HG03571 (cell line): Measurements from ENCODE around the gene FOXI1.
"Not testable (repeated sequence)": the region's sequence is repeated elsewhere in the genome, so short reads cannot be mapped to it uniquely, and the experiment has no call there.

Source experiments
- ATAC-seq: cut with Tn5 transposase; IDR thresholded peaks from one replicate; pipeline ENCODE4 v1.9.1; 2021; ENCODE audit not compliant: unreplicated experiment

FOXI1 gene

GRCh38 chr5:170121321-170121720 lies 15.6 kb downstream of the FOXI1 start:
- ATAC-seq: no peak

GRCh38 chr5:170126061-170126460 lies 20.4 kb downstream of the FOXI1 start:
- ATAC-seq: no peak

GRCh38 chr5:170126626-170127025 lies 20.9 kb downstream of the FOXI1 start:
- no peak for ATAC-seq

GRCh38 chr5:170131235-170131634 lies 25.5 kb downstream of the FOXI1 start:
- no peak for ATAC-seq

- ATAC-seq: no peak
These were observed 26.7 kb downstream of the FOXI1 start for GRCh38 chr5:170132269-170132975.

GRCh38 chr5:170132976-170133448 lies 27.3 kb downstream of the FOXI1 start:
- no peak for ATAC-seq

GRCh38 chr5:170135796-170136490 lies 30.2 kb downstream of the FOXI1 start:
- ATAC-seq: no peak

- no peak for ATAC-seq
These were observed 30.8 kb downstream of the FOXI1 start for GRCh38 chr5:170136506-170136905.

GRCh38 chr5:170137694-170138214 lies 32.1 kb downstream of the FOXI1 start:
- no peak for ATAC-seq

GRCh38 chr5:170138273-170138672 lies 32.6 kb downstream of the FOXI1 start:
- no peak for ATAC-seq

- no peak for ATAC-seq
These were observed 34.2 kb downstream of the FOXI1 start for GRCh38 chr5:170139786-170140335.

GRCh38 chr5:170141196-170141595 lies 35.5 kb downstream of the FOXI1 start:
- not testable (repeated sequence) for ATAC-seq

GRCh38 chr5:170141636-170142035 lies 35.9 kb downstream of the FOXI1 start:
- ATAC-seq: no peak

GRCh38 chr5:170142196-170142595 lies 36.5 kb downstream of the FOXI1 start:
- ATAC-seq: no peak

- no peak for ATAC-seq
These were observed 37.4 kb downstream of the FOXI1 start for GRCh38 chr5:170143091-170143490.

GRCh38 chr5:170143710-170144109 lies 38.0 kb downstream of the FOXI1 start:
- no peak for ATAC-seq

GRCh38 chr5:170144286-170145023 lies 38.8 kb downstream of the FOXI1 start:
- no peak for ATAC-seq

- no peak for ATAC-seq
These were observed 39.8 kb downstream of the FOXI1 start for GRCh38 chr5:170145462-170145861.

- ATAC-seq: no peak
These were observed 41.5 kb downstream of the FOXI1 start for GRCh38 chr5:170147051-170147752.

- no peak for ATAC-seq
These were observed 42.1 kb downstream of the FOXI1 start for GRCh38 chr5:170147753-170148264.
